GM19043 (cell line): Measurements from ENCODE around the gene PPM1D.
"Not testable (repeated sequence)": the region's sequence is repeated elsewhere in the genome, so short reads cannot be mapped to it uniquely, and the experiment has no call there.

Experiments used
- ATAC-seq: cut with Tn5 transposase; IDR thresholded peaks from one replicate; pipeline ENCODE4 v1.9.1; 2021; ENCODE audit warnings: low read depth; ENCODE audit not compliant: unreplicated experiment

The PPM1D gene

GRCh38 chr17:60664022-60664421 lies 64.0 kb downstream of the PPM1D start:
- ATAC-seq: no peak

GRCh38 chr17:60665602-60666001 lies 65.6 kb downstream of the PPM1D start:
- no peak for ATAC-seq

- not testable (repeated sequence) for ATAC-seq
These were observed 68.7 kb downstream of the PPM1D start for GRCh38 chr17:60668741-60669140.

- no peak for ATAC-seq
These were observed 71.5 kb downstream of the PPM1D start for GRCh38 chr17:60671482-60671881.

GRCh38 chr17:60674637-60675036 lies 74.6 kb downstream of the PPM1D start:
- ATAC-seq: not testable (repeated sequence)

GRCh38 chr17:60675997-60676396 lies 76.0 kb downstream of the PPM1D start:
- no peak for ATAC-seq

- ATAC-seq: no peak
These were observed 76.8 kb downstream of the PPM1D start for GRCh38 chr17:60676758-60677307.

GRCh38 chr17:60677308-60678117 lies 77.5 kb downstream of the PPM1D start, which contains the start of gene BCAS3:
TSS of gene BCAS3 (plus strand) at chr17:60677851.
- peak; percentile 96 for ATAC-seq

- ATAC-seq: no peak
These were observed 78.1 kb downstream of the PPM1D start for GRCh38 chr17:60678118-60678444.

GRCh38 chr17:60679287-60679686 lies 79.3 kb downstream of the PPM1D start:
- ATAC-seq: no peak

GRCh38 chr17:60680754-60681153 lies 80.8 kb downstream of the PPM1D start:
- no peak for ATAC-seq

GRCh38 chr17:60685437-60685836 lies 85.4 kb downstream of the PPM1D start:
- no peak for ATAC-seq

- ATAC-seq: no peak
These were observed 96.0 kb downstream of the PPM1D start for GRCh38 chr17:60695960-60696359.

- no peak for ATAC-seq
These were observed 99.1 kb downstream of the PPM1D start for GRCh38 chr17:60699090-60699489.

GRCh38 chr17:60704170-60704569 lies 104.2 kb downstream of the PPM1D start:
- no peak for ATAC-seq

- ATAC-seq: no peak
These were observed 112.7 kb downstream of the PPM1D start for GRCh38 chr17:60712675-60713074.

GRCh38 chr17:60713608-60714007 lies 113.6 kb downstream of the PPM1D start:
- ATAC-seq: no peak
